PC-9 (cell line): Measurements from ENCODE around the gene ZNF839. TPM values are rescaled to one million over a fixed set of nuclear protein-coding genes. Genes with fewer than 3 reads are reported as not detected.

Experiments
- BruUV-seq: library from RNA; stranded (reverse); fragments of 400-500 nt; replicated peaks from 2 replicates; lab custom pipeline; 2021; lab: Mats Ljungman, UMichigan
- CTCF ChIA-PET: fragments of 300-600 bp; sonication (Branson Sonifier 250); formaldehyde crosslinking; loops from one replicate; lab custom pipeline; 2022; ENCODE audit warnings: antibody characterized with exemption; lab: Charles Lee
- POLR2A ChIA-PET: fragments of 300-600 bp; sonication (Branson Sonifier 250); formaldehyde crosslinking; loops from one replicate; lab custom pipeline; 2022; ENCODE audit warnings: antibody characterized with exemption; ENCODE audit not compliant: unreplicated experiment; lab: Charles Lee
- DNase-seq, 2 experiments: peaks; one replicate each; pipeline versions ENCODE4 v3.0.0 to v3.0.0-alpha.2; 2015 to 2022; ENCODE audit warnings: mixed read lengths in 1 of 2
- H2AFZ ChIP-seq: fragments of 200-600 bp; sonication (generic); 2 replicates; pipeline ENCODE4 v1.8.1; 2017; ENCODE audit warnings: antibody characterized with exemption
- H3F3A ChIP-seq: fragments of 200-600 bp; sonication (generic); 2 replicates; pipeline ENCODE4 v1.8.1; 2017; ENCODE audit warnings: antibody characterized with exemption, mild to moderate bottlenecking, low read depth; ENCODE audit not compliant: insufficient read depth
- H3K27ac ChIP-seq: fragments of 200-600 bp; sonication (generic); 2 replicates; pipeline ENCODE4 v1.6.1; 2016; ENCODE audit warnings: mixed run types
- H3K27me3 ChIP-seq: fragments of 200-600 bp; sonication (generic); 2 replicates; pipeline ENCODE4 v1.6.1; 2016; ENCODE audit warnings: low read depth, mixed run types; ENCODE audit not compliant: insufficient read depth
- H3K36me3 ChIP-seq: fragments of 200-600 bp; sonication (generic); 2 replicates; pipeline ENCODE4 v1.6.1; 2016; ENCODE audit warnings: low read depth, mixed run types
- H3K4me1 ChIP-seq: fragments of 200-600 bp; sonication (generic); replicated peaks from 2 replicates; pipeline ENCODE4 v1.6.1; 2016; ENCODE audit warnings: mixed run types; ENCODE audit not compliant: insufficient read depth
- H3K4me2 ChIP-seq: fragments of 200-600 bp; sonication (generic); 2 replicates; pipeline ENCODE4 v1.6.1; 2017; ENCODE audit warnings: mixed run types
- H3K4me3 ChIP-seq: fragments of 200-600 bp; sonication (generic); 2 replicates; pipeline ENCODE4 v1.6.1; 2016; ENCODE audit warnings: mixed run types
- H3K79me2 ChIP-seq: fragments of 200-600 bp; sonication (generic); 2 replicates; pipeline ENCODE4 v1.6.1; 2017; ENCODE audit warnings: low read depth, mixed run types
- H3K9me2 ChIP-seq: fragments of 200-600 bp; sonication (generic); 2 replicates; pipeline ENCODE4 v1.8.1; 2017; ENCODE audit warnings: mild to moderate bottlenecking; ENCODE audit not compliant: insufficient read depth
- H3K9me3 ChIP-seq: fragments of 200-600 bp; sonication (generic); 2 replicates; pipeline ENCODE4 v1.8.1; 2016; ENCODE audit warnings: low read depth; ENCODE audit not compliant: insufficient read depth
- H4K20me1 ChIP-seq: fragments of 200-600 bp; sonication (generic); 2 replicates; pipeline ENCODE4 v1.8.1; 2017; ENCODE audit not compliant: insufficient read depth
- CTCF ChIP-seq: fragments of 200-600 bp; sonication (generic); conservative IDR thresholded peaks from 2 replicates; pipeline ENCODE4 v1.6.1; 2017; ENCODE audit warnings: mixed run types, antibody characterized with exemption, mild to moderate bottlenecking, moderate library complexity
- EZH2 ChIP-seq: fragments of 200-600 bp; sonication (generic); IDR thresholded peaks from 2 replicates; pipeline ENCODE4 v1.8.0; 2017; ENCODE audit warnings: antibody characterized with exemption, low read depth
- intact Hi-C: fragments of 100-400 bp; cut with micrococcal nuclease; formaldehyde crosslinking; loops from one replicate; pipeline ENCODE4 v1.10.0; 2022; ENCODE audit not compliant: unreplicated experiment
- total RNA-seq: library from RNA; stranded (reverse); gene quantifications from 2 replicates; pipeline ENCODE4 v1.2.3, GENCODE V29; 2021

ZNF839 gene
- total RNA-seq, 1 experiment from 2014 or later = 11.8 TPM

GRCh38 chr14:102277874-102278630 lies 41.5 kb upstream of the ZNF839 start:
- DNase-seq = no peak
- Histone ChIP-seq H3K79me2 (no peaks in the 10 kb centered on the region), H3F3A (peaks cover 60% of the 10 kb centered on the region), H2AFZ (no peak overlapping the region), H3K4me1 (peaks cover 66% of the 10 kb centered on the region), H3K4me2 (peak overlapping the region; percentile 74), H3K9me2 (no peaks in the 10 kb centered on the region), H3K4me3 (no peak overlapping the region), H3K27ac (peak overlapping the region; percentile 95), H4K20me1 (no peaks in the 10 kb centered on the region), H3K27me3 (no peaks in the 10 kb centered on the region), H3K9me3 (peaks cover 6% of the 10 kb centered on the region; the same call in 1 of the 2 replicates), H3K36me3 (peaks cover 16% of the 10 kb centered on the region; the same call in 1 of the 2 replicates)
- POLR2A ChIA-PET = no interaction called here
- no peak for TF ChIP-seq CTCF
- TF ChIP-seq EZH2 = no peak
- intact Hi-C loops = loop anchor here (2.0 kb wide), 1 partner anchor 15 kb away; no protein-coding TSS in a partner anchor
- no TSS peak for BruUV-seq
- CTCF ChIA-PET = no interaction called here

GRCh38 chr14:102278631-102278935 lies 41.0 kb upstream of the ZNF839 start:
- Histone ChIP-seq H4K20me1 (no peaks in the 10 kb centered on the region), H3K9me3 (peaks cover 6% of the 10 kb centered on the region; the same call in 1 of the 2 replicates), H3K4me2 (peak overlapping the region; percentile 74), H2AFZ (peak overlapping the region; percentile 5; the same call in 1 of the 2 replicates), H3K27me3 (no peaks in the 10 kb centered on the region), H3K4me3 (peak overlapping the region; percentile 2; the same call in 1 of the 2 replicates), H3K79me2 (peaks cover under 1% of the 10 kb centered on the region; the same call in 1 of the 2 replicates), H3K9me2 (no peaks in the 10 kb centered on the region), H3F3A (peaks cover 60% of the 10 kb centered on the region), H3K36me3 (peaks cover 16% of the 10 kb centered on the region; the same call in 1 of the 2 replicates), H3K27ac (peak overlapping the region; percentile 95), H3K4me1 (peaks cover 71% of the 10 kb centered on the region)
- intact Hi-C loops = loop anchor here (2.0 kb wide), 1 partner anchor 16 kb away; no protein-coding TSS in a partner anchor
- ChIA-PET CTCF (no interaction called here), POLR2A (interaction anchor here (0.7 kb wide), 1 partner anchor 23 kb away, joined by 3 read pairs; no protein-coding TSS in a partner anchor)
- no peak for DNase-seq
- BruUV-seq = no TSS peak
- no peak for TF ChIP-seq CTCF
- no peak for TF ChIP-seq EZH2

- Histone ChIP-seq H3K9me2 (no peaks in the 10 kb centered on the region), H3K79me2 (peaks cover 8% of the 10 kb centered on the region; the same call in 1 of the 2 replicates), H4K20me1 (no peaks in the 10 kb centered on the region), H3K4me3 (peak overlapping the region; percentile 2; the same call in 1 of the 2 replicates), H3K36me3 (peaks cover 16% of the 10 kb centered on the region; the same call in 1 of the 2 replicates), H3K27ac (peak overlapping the region; percentile 95), H3K9me3 (peaks cover 6% of the 10 kb centered on the region; the same call in 1 of the 2 replicates), H2AFZ (peak overlapping the region; percentile 3; the same call in 1 of the 2 replicates), H3K4me1 (peaks cover 78% of the 10 kb centered on the region), H3K27me3 (no peaks in the 10 kb centered on the region), H3F3A (peaks cover 62% of the 10 kb centered on the region), H3K4me2 (peak overlapping the region; percentile 74)
- DNase-seq = no peak
- TF ChIP-seq EZH2 (no peak), CTCF (0 out of 2 replicates have a peak, but pooled peaks have one; percentile 18)
- TSS peak; percentile 63 for BruUV-seq
- ChIA-PET POLR2A (interaction anchor here (0.6 to 0.7 kb wide), 3 partner anchors 24 to 250 kb away, joined by 3 to 8 read pairs (median 5); no protein-coding TSS in a partner anchor), CTCF (interaction anchor here (0.6 kb wide), 1 partner anchor 242 kb away, joined by 5 read pairs; no protein-coding TSS in a partner anchor)
- intact Hi-C loops = loop anchor here (2.0 kb wide), 1 partner anchor 16 kb away; no protein-coding TSS in a partner anchor
These were observed 40.3 kb upstream of the ZNF839 start for GRCh38 chr14:102279282-102279681.
